ENCODE measurements around the gene SCAMP4.
A peak's percentile ranks its signal among the peaks of the same experiment; 100 is the strongest.

The SCAMP4 gene

GRCh38 chr19:1921825-1922224 is 16.6 kb downstream of the SCAMP4 start:
- H3K9me3 ChIP-seq (replicated peaks; ENCODE audit: low read length): no peaks in the 10 kb centered on the region
- no peak overlapping the region for H3K4me2 ChIP-seq (ENCODE audit: low read length)
- no peaks in the 10 kb centered on the region for H3K27me3 ChIP-seq (ENCODE audit: control insufficient read depth, insufficient read depth, low read length)
- no peak overlapping the region for H3K4me3 ChIP-seq (ENCODE audit: low read length)
- H3K36me3 ChIP-seq (ENCODE audit: insufficient read depth, low read length): peaks cover 39% of the 10 kb centered on the region
- no peaks in the 10 kb centered on the region for H3K4me1 ChIP-seq (ENCODE audit: control insufficient read depth, insufficient read depth, low read length)
- H3K9ac ChIP-seq (ENCODE audit: low read depth, low read length): no peak overlapping the region

GRCh38 chr19:1922803-1923202 is 17.6 kb downstream of the SCAMP4 start:
- H3K9me3 ChIP-seq (replicated peaks; ENCODE audit: low read length): no peaks in the 10 kb centered on the region
- H3K36me3 ChIP-seq (ENCODE audit: insufficient read depth, low read length): peaks cover 34% of the 10 kb centered on the region
- no peak overlapping the region for H3K4me2 ChIP-seq (ENCODE audit: low read length)
- H3K27me3 ChIP-seq (ENCODE audit: control insufficient read depth, insufficient read depth, low read length): no peaks in the 10 kb centered on the region
- no peak overlapping the region for H3K9ac ChIP-seq (ENCODE audit: low read depth, low read length)
- no peak overlapping the region for H3K4me3 ChIP-seq (ENCODE audit: low read length)
- H3K4me1 ChIP-seq (ENCODE audit: control insufficient read depth, insufficient read depth, low read length): no peaks in the 10 kb centered on the region

- H3K9me3 ChIP-seq (replicated peaks; ENCODE audit: low read length): no peaks in the 10 kb centered on the region
- H3K9ac ChIP-seq (ENCODE audit: low read depth, low read length): no peak overlapping the region
- H3K4me3 ChIP-seq (ENCODE audit: low read length): no peak overlapping the region
- H3K27me3 ChIP-seq (ENCODE audit: control insufficient read depth, insufficient read depth, low read length): no peaks in the 10 kb centered on the region
- H3K36me3 ChIP-seq (ENCODE audit: insufficient read depth, low read length): peaks cover 30% of the 10 kb centered on the region
- no peak overlapping the region for H3K4me2 ChIP-seq (ENCODE audit: low read length)
- H3K4me1 ChIP-seq (ENCODE audit: control insufficient read depth, insufficient read depth, low read length): no peaks in the 10 kb centered on the region
Observed at GRCh38 chr19:1923319-1923718, 18.1 kb downstream of the SCAMP4 start.

- no peak overlapping the region for H3K9ac ChIP-seq (ENCODE audit: low read depth, low read length)
- H3K27me3 ChIP-seq (ENCODE audit: control insufficient read depth, insufficient read depth, low read length): no peaks in the 10 kb centered on the region
- peaks cover 30% of the 10 kb centered on the region for H3K36me3 ChIP-seq (ENCODE audit: insufficient read depth, low read length)
- H3K4me3 ChIP-seq (ENCODE audit: low read length): no peak overlapping the region
- no peak overlapping the region for H3K4me2 ChIP-seq (ENCODE audit: low read length)
- H3K4me1 ChIP-seq (ENCODE audit: control insufficient read depth, insufficient read depth, low read length): peaks cover 3% of the 10 kb centered on the region
- no peaks in the 10 kb centered on the region for H3K9me3 ChIP-seq (replicated peaks; ENCODE audit: low read length)
Observed at GRCh38 chr19:1924320-1924961, 19.2 kb downstream of the SCAMP4 start.

GRCh38 chr19:1925544-1925943 is 20.3 kb downstream of the SCAMP4 start:
- Histone ChIP-seq H3K36me3 (ENCODE audit: insufficient read depth, low read length) (peaks cover 24% of the 10 kb centered on the region), H3K4me3 (ENCODE audit: low read length) (no peak overlapping the region), H3K9me3 (replicated peaks; ENCODE audit: low read length) (no peaks in the 10 kb centered on the region), H3K4me2 (ENCODE audit: low read length) (no peak overlapping the region), H3K9ac (ENCODE audit: low read depth, low read length) (no peak overlapping the region), H3K4me1 (ENCODE audit: control insufficient read depth, insufficient read depth, low read length) (peaks cover 10% of the 10 kb centered on the region), H3K27me3 (ENCODE audit: control insufficient read depth, insufficient read depth, low read length) (no peaks in the 10 kb centered on the region)

GRCh38 chr19:1929021-1929742 is 24.0 kb downstream of the SCAMP4 start:
- Histone ChIP-seq H3K4me3 (ENCODE audit: low read length) (peak overlapping the region; percentile 68), H3K4me2 (ENCODE audit: low read length) (peak overlapping the region; percentile 93), H3K27me3 (ENCODE audit: control insufficient read depth, insufficient read depth, low read length) (no peaks in the 10 kb centered on the region), H3K4me1 (ENCODE audit: control insufficient read depth, insufficient read depth, low read length) (peaks cover 10% of the 10 kb centered on the region), H3K36me3 (ENCODE audit: insufficient read depth, low read length) (peaks cover 7% of the 10 kb centered on the region), H3K9me3 (replicated peaks; ENCODE audit: low read length) (no peaks in the 10 kb centered on the region), H3K9ac (ENCODE audit: low read depth, low read length) (peak overlapping the region; percentile 57)

GRCh38 chr19:1931445-1931844 is 26.2 kb downstream of the SCAMP4 start:
- Histone ChIP-seq H3K4me3 (ENCODE audit: low read length) (no peak overlapping the region), H3K9ac (ENCODE audit: low read depth, low read length) (no peak overlapping the region), H3K9me3 (replicated peaks; ENCODE audit: low read length) (no peaks in the 10 kb centered on the region), H3K27me3 (ENCODE audit: control insufficient read depth, insufficient read depth, low read length) (no peaks in the 10 kb centered on the region), H3K4me2 (ENCODE audit: low read length) (no peak overlapping the region), H3K4me1 (ENCODE audit: control insufficient read depth, insufficient read depth, low read length) (peaks cover 15% of the 10 kb centered on the region), H3K36me3 (ENCODE audit: insufficient read depth, low read length) (no peaks in the 10 kb centered on the region)

GRCh38 chr19:1932395-1932794 is 27.2 kb downstream of the SCAMP4 start:
- Histone ChIP-seq H3K27me3 (ENCODE audit: control insufficient read depth, insufficient read depth, low read length) (no peaks in the 10 kb centered on the region), H3K4me2 (ENCODE audit: low read length) (no peak overlapping the region), H3K36me3 (ENCODE audit: insufficient read depth, low read length) (no peaks in the 10 kb centered on the region), H3K9me3 (replicated peaks; ENCODE audit: low read length) (no peaks in the 10 kb centered on the region), H3K9ac (ENCODE audit: low read depth, low read length) (no peak overlapping the region), H3K4me1 (ENCODE audit: control insufficient read depth, insufficient read depth, low read length) (peaks cover 15% of the 10 kb centered on the region), H3K4me3 (ENCODE audit: low read length) (no peak overlapping the region)

GRCh38 chr19:1933244-1933643 is 28.0 kb downstream of the SCAMP4 start:
- no peak overlapping the region for H3K4me2 ChIP-seq (ENCODE audit: low read length)
- no peaks in the 10 kb centered on the region for H3K27me3 ChIP-seq (ENCODE audit: control insufficient read depth, insufficient read depth, low read length)
- H3K9ac ChIP-seq (ENCODE audit: low read depth, low read length): no peak overlapping the region
- peaks cover 15% of the 10 kb centered on the region for H3K4me1 ChIP-seq (ENCODE audit: control insufficient read depth, insufficient read depth, low read length)
- no peaks in the 10 kb centered on the region for H3K9me3 ChIP-seq (replicated peaks; ENCODE audit: low read length)
- H3K36me3 ChIP-seq (ENCODE audit: insufficient read depth, low read length): no peaks in the 10 kb centered on the region
- no peak overlapping the region for H3K4me3 ChIP-seq (ENCODE audit: low read length)

- H3K4me2 ChIP-seq (ENCODE audit: low read length): no peak overlapping the region
- H3K9me3 ChIP-seq (replicated peaks; ENCODE audit: low read length): no peaks in the 10 kb centered on the region
- H3K9ac ChIP-seq (ENCODE audit: low read depth, low read length): no peak overlapping the region
- H3K36me3 ChIP-seq (ENCODE audit: insufficient read depth, low read length): no peaks in the 10 kb centered on the region
- H3K4me1 ChIP-seq (ENCODE audit: control insufficient read depth, insufficient read depth, low read length): peaks cover 15% of the 10 kb centered on the region
- no peak overlapping the region for H3K4me3 ChIP-seq (ENCODE audit: low read length)
- no peaks in the 10 kb centered on the region for H3K27me3 ChIP-seq (ENCODE audit: control insufficient read depth, insufficient read depth, low read length)
Observed at GRCh38 chr19:1933942-1934341, 28.7 kb downstream of the SCAMP4 start.

- Histone ChIP-seq H3K9ac (ENCODE audit: low read depth, low read length) (no peak overlapping the region), H3K4me3 (ENCODE audit: low read length) (no peak overlapping the region), H3K9me3 (replicated peaks; ENCODE audit: low read length) (no peaks in the 10 kb centered on the region), H3K4me2 (ENCODE audit: low read length) (no peak overlapping the region), H3K4me1 (ENCODE audit: control insufficient read depth, insufficient read depth, low read length) (peaks cover 17% of the 10 kb centered on the region), H3K27me3 (ENCODE audit: control insufficient read depth, insufficient read depth, low read length) (no peaks in the 10 kb centered on the region), H3K36me3 (ENCODE audit: insufficient read depth, low read length) (no peaks in the 10 kb centered on the region)
Observed at GRCh38 chr19:1935484-1936208, 30.4 kb downstream of the SCAMP4 start.
